Right lobe of liver (tissue), 4 donors: ENCODE data around the gene RIPOR3.

Experiments
- CTCF ChIP-seq, 4 donors: fragments of 200-600 bp in 3 of 4; fragments of 450-650 bp in 1 of 4; IDR thresholded peaks; one replicate each; pipeline versions ENCODE4 v1.5.1 to v1.8.0; 2016 to 2022; ENCODE audit warnings: antibody characterized with exemption in 4 of 4, mild to moderate bottlenecking in 2 of 4
- POLR2A ChIP-seq: fragments of 450-650 bp; IDR thresholded peaks from one replicate; pipeline ENCODE4 v1.6.1; 2017; ENCODE audit warnings: antibody characterized with exemption, mild to moderate bottlenecking
- donor health status: DM: no; HTN: no; CAD: no.
- donor health status: DM: no; HTN: no; CAD: no.
- donor health status: DM: no; HTN: yes; CAD: no.

- TF ChIP-seq CTCF (IDR thresholded peaks at IDR 0.05): no peak
- no peak for TF ChIP-seq POLR2A
These were observed 24.4 kb upstream of the RIPOR3 start for GRCh38 chr20:50715694-50716093.
